DOHH2 (cell line): ENCODE measurements around the gene FBLN2.

Experiments
- H3F3A ChIP-seq: fragments of 200-600 bp; sonication (generic), shearing (Covaris generic); 2 replicates; pipeline ENCODE4 v1.6.0; 2016; ENCODE audit warnings: antibody characterized with exemption, mild to moderate bottlenecking; ENCODE audit not compliant: control insufficient read depth, insufficient read depth
- H3K27ac ChIP-seq: fragments of 200-600 bp; sonication (generic); 2 replicates; pipeline ENCODE4 v1.5.1; 2014; ENCODE audit warnings: low read depth, mild to moderate bottlenecking, low read length, moderate library complexity
- H3K27me3 ChIP-seq: fragments of 200-600 bp; sonication (generic); 2 replicates; pipeline ENCODE4 v1.6.1; 2014; ENCODE audit warnings: mild to moderate bottlenecking, low read length, mixed read lengths; ENCODE audit not compliant: control insufficient read depth
- H3K36me3 ChIP-seq: fragments of 200-600 bp; sonication (generic); 2 replicates; pipeline ENCODE4 v1.6.1; 2014; ENCODE audit warnings: mild to moderate bottlenecking, low read length, moderate library complexity, mixed read lengths; ENCODE audit not compliant: control insufficient read depth
- H3K4me1 ChIP-seq: fragments of 200-600 bp; sonication (generic); 2 replicates; pipeline ENCODE4 v1.6.1; 2014; ENCODE audit warnings: mild to moderate bottlenecking, low read length, mixed read lengths; ENCODE audit not compliant: control insufficient read depth
- H3K4me2 ChIP-seq: fragments of 200-600 bp; sonication (generic); 2 replicates; pipeline ENCODE4 v1.6.0; 2014; ENCODE audit warnings: mild to moderate bottlenecking, low read length, moderate library complexity
- H3K4me3 ChIP-seq: fragments of 200-600 bp; sonication (generic); 2 replicates; pipeline ENCODE4 v1.5.1; 2014; ENCODE audit warnings: mild to moderate bottlenecking, low read length, mixed read lengths
- H3K79me2 ChIP-seq: fragments of 200-600 bp; sonication (generic); 2 replicates; pipeline ENCODE4 v1.6.1; 2014; ENCODE audit warnings: mild to moderate bottlenecking, low read length, mixed read lengths; ENCODE audit not compliant: control insufficient read depth
- H3K9me2 ChIP-seq: fragments of 200-600 bp; sonication (generic); replicated peaks from 2 replicates; pipeline ENCODE4 v1.6.1; 2014; ENCODE audit warnings: mild to moderate bottlenecking, low read length, mixed read lengths; ENCODE audit not compliant: control insufficient read depth
- H3K9me3 ChIP-seq: fragments of 200-600 bp; sonication (generic); 2 replicates; pipeline ENCODE4 v1.6.1; 2014; ENCODE audit warnings: antibody characterized with exemption, low read length, mixed read lengths; ENCODE audit not compliant: control insufficient read depth, insufficient read depth
- H4K20me1 ChIP-seq: fragments of 200-600 bp; sonication (generic); 2 replicates; pipeline ENCODE4 v1.6.0; 2014; ENCODE audit warnings: low read depth, mild to moderate bottlenecking, antibody characterized with exemption, low read length, moderate library complexity; ENCODE audit not compliant: control insufficient read depth, insufficient read depth
- CTCF ChIP-seq: fragments of 200-600 bp; sonication (generic); IDR thresholded peaks from one replicate; pipeline ENCODE4 v1.5.1; 2014; ENCODE audit warnings: antibody characterized with exemption, mild to moderate bottlenecking, low read depth, low read length; ENCODE audit not compliant: poor library complexity, severe bottlenecking
- EZH2phosphoT487 ChIP-seq: fragments of 200-600 bp; sonication (generic); IDR thresholded peaks from 2 replicates; pipeline ENCODE4 v1.6.1; 2017; ENCODE audit warnings: borderline replicate concordance, mild to moderate bottlenecking, antibody characterized with exemption, low read length, moderate library complexity, mixed read lengths

FBLN2 gene

DNA sequence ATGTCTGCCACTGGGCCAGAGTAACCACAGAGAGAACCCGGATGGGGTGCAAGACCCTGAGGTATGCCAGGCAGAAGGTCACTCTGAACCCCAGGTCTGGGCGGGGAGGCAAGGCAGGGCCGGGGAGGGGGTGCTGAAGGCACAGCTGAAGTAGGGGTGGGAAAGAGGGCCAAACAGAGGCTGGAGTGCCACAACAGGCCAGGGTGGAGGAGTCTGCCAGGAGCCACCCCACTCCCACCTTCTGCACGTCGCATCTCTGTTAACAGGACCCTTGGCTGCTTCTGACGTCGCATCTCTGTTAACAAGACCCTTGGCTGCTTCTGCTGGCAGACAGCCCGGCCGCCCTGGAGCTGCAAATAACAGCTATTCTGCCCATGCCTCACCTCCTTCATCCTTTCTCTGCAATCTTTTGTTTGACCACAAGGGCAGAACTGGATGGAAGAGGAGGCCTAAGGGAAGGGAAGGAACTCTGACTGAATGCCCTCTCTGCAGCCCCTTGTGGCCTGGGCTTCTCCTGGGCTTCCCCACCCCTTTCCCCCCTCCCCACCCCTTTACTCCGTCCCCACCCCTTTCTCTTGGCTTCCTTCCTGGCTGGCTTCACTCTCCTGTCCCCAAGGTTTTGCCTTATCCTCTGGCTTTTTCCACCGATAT, 20.6 kb upstream of the FBLN2 start:
- Histone ChIP-seq H3K4me1 (no peaks in the 10 kb centered on the region), H3K4me2 (no peak overlapping the region), H3K27me3 (peaks cover 12% of the 10 kb centered on the region; the same call in 1 of the 2 replicates), H3K36me3 (no peaks in the 10 kb centered on the region), H3K4me3 (no peak overlapping the region), H3K79me2 (no peaks in the 10 kb centered on the region), H3K9me3 (no peaks in the 10 kb centered on the region), H3F3A (no peaks in the 10 kb centered on the region), H3K27ac (no peak overlapping the region), H3K9me2 (no peaks in the 10 kb centered on the region), H4K20me1 (no peaks in the 10 kb centered on the region)
- TF ChIP-seq EZH2phosphoT487: no peak
- no peak for TF ChIP-seq CTCF

GRCh38 chr3:13529196-13530112, 19.5 kb upstream of the FBLN2 start:
- Histone ChIP-seq H3K4me1 (no peaks in the 10 kb centered on the region), H3K9me3 (no peaks in the 10 kb centered on the region), H3F3A (no peaks in the 10 kb centered on the region), H3K9me2 (no peaks in the 10 kb centered on the region), H3K27me3 (peaks cover 9% of the 10 kb centered on the region; the same call in 1 of the 2 replicates), H4K20me1 (no peaks in the 10 kb centered on the region), H3K79me2 (no peaks in the 10 kb centered on the region), H3K36me3 (no peaks in the 10 kb centered on the region), H3K4me3 (no peak overlapping the region), H3K27ac (no peak overlapping the region), H3K4me2 (no peak overlapping the region)
- TF ChIP-seq CTCF (no peak), EZH2phosphoT487 (no peak)

DNA sequence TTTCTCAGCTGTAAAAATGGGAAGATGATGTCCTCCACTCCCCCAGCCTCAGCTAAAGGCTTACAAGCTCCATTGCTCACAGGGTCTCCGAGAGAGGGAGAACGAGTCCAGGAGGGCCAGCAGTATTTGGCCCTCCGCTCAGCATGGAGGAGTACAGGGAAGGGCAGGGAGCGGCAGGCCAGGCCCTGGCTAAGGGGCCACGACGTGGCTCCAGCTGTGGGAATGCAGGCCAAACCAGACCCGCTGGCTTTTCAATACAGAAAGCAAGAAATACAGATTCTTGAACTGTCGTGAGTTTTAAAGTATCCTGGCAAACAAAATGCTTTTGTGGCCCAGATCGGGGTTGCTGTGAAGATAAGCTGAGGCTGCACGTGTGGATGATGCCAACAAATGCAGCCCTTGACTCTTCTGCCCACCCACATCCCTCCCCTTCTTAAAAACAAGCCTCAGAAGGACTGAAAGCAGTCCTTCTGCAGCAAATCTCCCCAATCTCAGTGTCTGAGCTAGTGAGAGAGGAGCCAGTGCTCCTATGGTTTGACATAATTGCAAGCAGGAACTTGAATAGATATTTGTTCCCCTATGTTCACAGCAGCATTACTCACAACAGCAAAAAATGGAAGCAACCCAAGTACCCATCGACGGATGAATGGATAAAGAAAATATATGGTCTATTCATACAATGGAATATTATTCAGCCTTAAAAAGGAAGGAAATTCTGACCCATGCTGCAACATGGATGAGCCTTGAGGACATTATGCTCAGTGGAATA, 18.5 kb upstream of the FBLN2 start:
- Histone ChIP-seq H3K4me3 (no peak overlapping the region), H4K20me1 (no peaks in the 10 kb centered on the region), H3K27ac (no peak overlapping the region), H3K4me1 (no peaks in the 10 kb centered on the region), H3K36me3 (no peaks in the 10 kb centered on the region), H3K27me3 (peaks cover 9% of the 10 kb centered on the region; the same call in 1 of the 2 replicates), H3K79me2 (no peaks in the 10 kb centered on the region), H3K9me2 (no peaks in the 10 kb centered on the region), H3K9me3 (no peaks in the 10 kb centered on the region), H3F3A (no peaks in the 10 kb centered on the region), H3K4me2 (no peak overlapping the region)
- TF ChIP-seq EZH2phosphoT487 (no peak), CTCF (no peak)
